ENCODE data around the gene TAF1A. TPM values are rescaled to one million over a fixed set of nuclear protein-coding genes. Genes with fewer than 3 reads are reported as not detected.

The TAF1A gene
- total and polyA plus RNA-seq, 2 of the 8 experiments (the other 6 are each of a cell fraction or from before 2014, with no cell fraction given): 3.3 to 16.7 TPM

DNA sequence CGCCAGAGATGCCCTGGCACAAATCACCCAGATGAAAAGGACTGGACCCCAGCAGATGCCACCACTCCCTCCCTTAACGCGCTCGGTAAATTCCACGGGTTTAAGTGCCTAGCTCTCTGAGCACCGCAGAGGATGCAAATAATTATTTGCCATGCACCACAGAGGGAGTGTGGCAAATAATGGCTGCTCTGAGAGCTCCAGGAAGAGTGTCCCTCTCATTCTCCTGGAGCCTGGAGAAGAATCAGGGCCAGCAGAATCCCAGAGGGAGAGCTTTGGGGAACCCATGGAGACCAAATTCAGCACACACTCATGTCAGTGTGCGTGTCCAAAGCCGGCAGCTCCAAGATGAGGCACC, 42.5 kb downstream of the TAF1A start (continued):
- TF ChIP-seq, protein P1, sequence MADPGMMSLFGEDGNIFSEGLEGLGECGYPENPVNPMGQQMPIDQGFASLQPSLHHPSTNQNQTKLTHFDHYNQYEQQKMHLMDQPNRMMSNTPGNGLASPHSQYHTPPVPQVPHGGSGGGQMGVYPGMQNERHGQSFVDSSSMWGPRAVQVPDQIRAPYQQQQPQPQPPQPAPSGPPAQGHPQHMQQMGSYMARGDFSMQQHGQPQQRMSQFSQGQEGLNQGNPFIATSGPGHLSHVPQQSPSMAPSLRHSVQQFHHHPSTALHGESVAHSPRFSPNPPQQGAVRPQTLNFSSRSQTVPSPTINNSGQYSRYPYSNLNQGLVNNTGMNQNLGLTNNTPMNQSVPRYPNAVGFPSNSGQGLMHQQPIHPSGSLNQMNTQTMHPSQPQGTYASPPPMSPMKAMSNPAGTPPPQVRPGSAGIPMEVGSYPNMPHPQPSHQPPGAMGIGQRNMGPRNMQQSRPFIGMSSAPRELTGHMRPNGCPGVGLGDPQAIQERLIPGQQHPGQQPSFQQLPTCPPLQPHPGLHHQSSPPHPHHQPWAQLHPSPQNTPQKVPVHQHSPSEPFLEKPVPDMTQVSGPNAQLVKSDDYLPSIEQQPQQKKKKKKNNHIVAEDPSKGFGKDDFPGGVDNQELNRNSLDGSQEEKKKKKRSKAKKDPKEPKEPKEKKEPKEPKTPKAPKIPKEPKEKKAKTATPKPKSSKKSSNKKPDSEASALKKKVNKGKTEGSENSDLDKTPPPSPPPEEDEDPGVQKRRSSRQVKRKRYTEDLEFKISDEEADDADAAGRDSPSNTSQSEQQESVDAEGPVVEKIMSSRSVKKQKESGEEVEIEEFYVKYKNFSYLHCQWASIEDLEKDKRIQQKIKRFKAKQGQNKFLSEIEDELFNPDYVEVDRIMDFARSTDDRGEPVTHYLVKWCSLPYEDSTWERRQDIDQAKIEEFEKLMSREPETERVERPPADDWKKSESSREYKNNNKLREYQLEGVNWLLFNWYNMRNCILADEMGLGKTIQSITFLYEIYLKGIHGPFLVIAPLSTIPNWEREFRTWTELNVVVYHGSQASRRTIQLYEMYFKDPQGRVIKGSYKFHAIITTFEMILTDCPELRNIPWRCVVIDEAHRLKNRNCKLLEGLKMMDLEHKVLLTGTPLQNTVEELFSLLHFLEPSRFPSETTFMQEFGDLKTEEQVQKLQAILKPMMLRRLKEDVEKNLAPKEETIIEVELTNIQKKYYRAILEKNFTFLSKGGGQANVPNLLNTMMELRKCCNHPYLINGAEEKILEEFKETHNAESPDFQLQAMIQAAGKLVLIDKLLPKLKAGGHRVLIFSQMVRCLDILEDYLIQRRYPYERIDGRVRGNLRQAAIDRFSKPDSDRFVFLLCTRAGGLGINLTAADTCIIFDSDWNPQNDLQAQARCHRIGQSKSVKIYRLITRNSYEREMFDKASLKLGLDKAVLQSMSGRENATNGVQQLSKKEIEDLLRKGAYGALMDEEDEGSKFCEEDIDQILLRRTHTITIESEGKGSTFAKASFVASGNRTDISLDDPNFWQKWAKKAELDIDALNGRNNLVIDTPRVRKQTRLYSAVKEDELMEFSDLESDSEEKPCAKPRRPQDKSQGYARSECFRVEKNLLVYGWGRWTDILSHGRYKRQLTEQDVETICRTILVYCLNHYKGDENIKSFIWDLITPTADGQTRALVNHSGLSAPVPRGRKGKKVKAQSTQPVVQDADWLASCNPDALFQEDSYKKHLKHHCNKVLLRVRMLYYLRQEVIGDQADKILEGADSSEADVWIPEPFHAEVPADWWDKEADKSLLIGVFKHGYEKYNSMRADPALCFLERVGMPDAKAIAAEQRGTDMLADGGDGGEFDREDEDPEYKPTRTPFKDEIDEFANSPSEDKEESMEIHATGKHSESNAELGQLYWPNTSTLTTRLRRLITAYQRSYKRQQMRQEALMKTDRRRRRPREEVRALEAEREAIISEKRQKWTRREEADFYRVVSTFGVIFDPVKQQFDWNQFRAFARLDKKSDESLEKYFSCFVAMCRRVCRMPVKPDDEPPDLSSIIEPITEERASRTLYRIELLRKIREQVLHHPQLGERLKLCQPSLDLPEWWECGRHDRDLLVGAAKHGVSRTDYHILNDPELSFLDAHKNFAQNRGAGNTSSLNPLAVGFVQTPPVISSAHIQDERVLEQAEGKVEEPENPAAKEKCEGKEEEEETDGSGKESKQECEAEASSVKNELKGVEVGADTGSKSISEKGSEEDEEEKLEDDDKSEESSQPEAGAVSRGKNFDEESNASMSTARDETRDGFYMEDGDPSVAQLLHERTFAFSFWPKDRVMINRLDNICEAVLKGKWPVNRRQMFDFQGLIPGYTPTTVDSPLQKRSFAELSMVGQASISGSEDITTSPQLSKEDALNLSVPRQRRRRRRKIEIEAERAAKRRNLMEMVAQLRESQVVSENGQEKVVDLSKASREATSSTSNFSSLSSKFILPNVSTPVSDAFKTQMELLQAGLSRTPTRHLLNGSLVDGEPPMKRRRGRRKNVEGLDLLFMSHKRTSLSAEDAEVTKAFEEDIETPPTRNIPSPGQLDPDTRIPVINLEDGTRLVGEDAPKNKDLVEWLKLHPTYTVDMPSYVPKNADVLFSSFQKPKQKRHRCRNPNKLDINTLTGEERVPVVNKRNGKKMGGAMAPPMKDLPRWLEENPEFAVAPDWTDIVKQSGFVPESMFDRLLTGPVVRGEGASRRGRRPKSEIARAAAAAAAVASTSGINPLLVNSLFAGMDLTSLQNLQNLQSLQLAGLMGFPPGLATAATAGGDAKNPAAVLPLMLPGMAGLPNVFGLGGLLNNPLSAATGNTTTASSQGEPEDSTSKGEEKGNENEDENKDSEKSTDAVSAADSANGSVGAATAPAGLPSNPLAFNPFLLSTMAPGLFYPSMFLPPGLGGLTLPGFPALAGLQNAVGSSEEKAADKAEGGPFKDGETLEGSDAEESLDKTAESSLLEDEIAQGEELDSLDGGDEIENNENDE (IDR thresholded peaks at IDR 0.05; ENCODE audit: insufficient replicate concordance, low read length): no peak
- TF ChIP-seq KDM1A (IDR thresholded peaks at IDR 0.05; ENCODE audit: borderline replicate concordance, low read length) (no peak), SUZ12 (IDR thresholded peaks at IDR 0.05; ENCODE audit: low read length) (no peak), SP1 (IDR thresholded peaks at IDR 0.05; ENCODE audit: low read depth, low read length) (no peak), CHD1 (IDR thresholded peaks at IDR 0.05; ENCODE audit: low read depth, low read length) (no peak), BRCA1 (IDR thresholded peaks at IDR 0.05; ENCODE audit: low read depth, low read length) (no peak), SRF (IDR thresholded peaks at IDR 0.05; ENCODE audit: low read depth, low read length) (no peak)
- TF ChIP-seq, protein P2, sequence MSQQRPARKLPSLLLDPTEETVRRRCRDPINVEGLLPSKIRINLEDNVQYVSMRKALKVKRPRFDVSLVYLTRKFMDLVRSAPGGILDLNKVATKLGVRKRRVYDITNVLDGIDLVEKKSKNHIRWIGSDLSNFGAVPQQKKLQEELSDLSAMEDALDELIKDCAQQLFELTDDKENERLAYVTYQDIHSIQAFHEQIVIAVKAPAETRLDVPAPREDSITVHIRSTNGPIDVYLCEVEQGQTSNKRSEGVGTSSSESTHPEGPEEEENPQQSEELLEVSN (IDR thresholded peaks at IDR 0.05): no peak
